ENCODE measurements around the gene POLR2L.

GRCh38 chr11:831961-832528, 10.3 kb downstream of the POLR2L start:
- no peak for TF ChIP-seq POLR2AphosphoS5 (IDR thresholded peaks at IDR 0.05; ENCODE audit: low read depth, low read length)
- TF ChIP-seq TAF1 (IDR thresholded peaks at IDR 0.05; ENCODE audit: low read depth, low read length): no peak
- TF ChIP-seq POLR2A (IDR thresholded peaks at IDR 0.05; ENCODE audit: low read depth, low read length): no peak
- TF ChIP-seq SPI1 (IDR thresholded peaks at IDR 0.05; ENCODE audit: low read depth, low read length): no peak
- no peak for TF ChIP-seq POU2F2 (IDR thresholded peaks at IDR 0.05; ENCODE audit: low read depth, low read length)
